HEK293 (cell line): ENCODE data around the gene FUT8.

ENCODE experiments used
- CTCF ChIA-PET: fragments of 350-600 bp; formaldehyde crosslinking; extraction: SDS; loops from one replicate; lab custom pipeline; 2021; ENCODE audit warnings: antibody characterized with exemption; lab: Yijun Ruan, JAX
- POLR2A ChIA-PET: fragments of 300-600 bp; formaldehyde crosslinking; extraction: SDS; loops from one replicate; lab custom pipeline; 2020; ENCODE audit warnings: antibody characterized with exemption, inconsistent platforms; lab: Yijun Ruan, JAX
- H3K27ac ChIP-seq: fragments of 200-500 bp; sonication (Bioruptor generic); 2 replicates; pipeline ENCODE4 v1.5.1; 2014; ENCODE audit warnings: low read depth, low read length, control low read depth, inconsistent platforms; ENCODE audit errors: extremely low read depth
- H3K36me3 ChIP-seq, 2 experiments: fragments of 200-500 bp in 1 of 2; sonication (Bioruptor generic) in 1 of 2; 1 replicate in 1 of 2; 2 replicates in 1 of 2; pipeline ENCODE4 v1.5.1; 2014 to 2017; ENCODE audit warnings: inconsistent platforms in 2 of 2, low read length in 2 of 2; ENCODE audit not compliant: control insufficient read depth in 2 of 2, insufficient read depth in 1 of 2
- H3K4me1 ChIP-seq: fragments of 200-500 bp; sonication (Bioruptor generic); 2 replicates; pipeline ENCODE4 v1.5.1; 2014; ENCODE audit warnings: mild to moderate bottlenecking, low read length, inconsistent platforms; ENCODE audit not compliant: control insufficient read depth, insufficient read depth
- H3K4me3 ChIP-seq: 2 replicates; pipeline ENCODE4 v1.5.1; 2011; ENCODE audit warnings: low read depth, mild to moderate bottlenecking, control low read depth, low read length, moderate library complexity
- H3K9me3 ChIP-seq: fragments of 200-500 bp; sonication (Bioruptor generic); 2 replicates; pipeline ENCODE4 v1.5.1; 2014; ENCODE audit warnings: low read depth, low read length, inconsistent platforms; ENCODE audit not compliant: control insufficient read depth, insufficient read depth
- GLIS2 ChIP-seq: fragments of 450-650 bp; formaldehyde crosslinking; IDR thresholded peaks from 2 replicates; pipeline ENCODE4 v1.5.1; 2016; ENCODE audit warnings: missing biosample characterization, missing genetic modification characterization
- KLF1 ChIP-seq: fragments of 450-650 bp; formaldehyde crosslinking; IDR thresholded peaks from 2 replicates; pipeline ENCODE4 v1.5.1; 2016; ENCODE audit warnings: missing biosample characterization, missing genetic modification characterization
- KLF9 ChIP-seq: fragments of 450-650 bp; formaldehyde crosslinking; IDR thresholded peaks from 2 replicates; pipeline ENCODE4 v1.5.1; 2016; ENCODE audit warnings: missing biosample characterization, missing genetic modification characterization, low read depth
- TRIM28 ChIP-seq: IDR thresholded peaks from 2 replicates; pipeline ENCODE4 v1.6.1; 2011; ENCODE audit warnings: low read length, control low read depth, borderline replicate concordance
- ZBTB10 ChIP-seq: fragments of 450-650 bp; formaldehyde crosslinking; IDR thresholded peaks from 2 replicates; pipeline ENCODE4 v1.5.1; 2016; ENCODE audit warnings: missing biosample characterization, missing genetic modification characterization
- ZBTB11 ChIP-seq: fragments of 450-650 bp; formaldehyde crosslinking; conservative IDR thresholded peaks from 2 replicates; pipeline ENCODE4 v1.5.1; 2016; ENCODE audit warnings: low read depth, missing biosample characterization, missing genetic modification characterization
- ZBTB21 ChIP-seq: fragments of 450-650 bp; formaldehyde crosslinking; IDR thresholded peaks from 2 replicates; pipeline ENCODE4 v1.5.1; 2017; ENCODE audit warnings: missing biosample characterization, missing genetic modification characterization
- ZNF121 ChIP-seq: fragments of 450-650 bp; formaldehyde crosslinking; IDR thresholded peaks from 2 replicates; pipeline ENCODE4 v1.5.1; 2016; ENCODE audit warnings: missing biosample characterization, missing genetic modification characterization
- ZNF16 ChIP-seq: fragments of 450-650 bp; formaldehyde crosslinking; IDR thresholded peaks from 2 replicates; pipeline ENCODE4 v1.5.1; 2016; ENCODE audit warnings: low read depth, missing biosample characterization, missing genetic modification characterization
- ZNF19 ChIP-seq: fragments of 450-650 bp; formaldehyde crosslinking; IDR thresholded peaks from 2 replicates; pipeline ENCODE4; 2016; ENCODE audit warnings: missing biosample characterization, missing genetic modification characterization, low read depth
- ZNF211 ChIP-seq: fragments of 450-650 bp; formaldehyde crosslinking; IDR thresholded peaks from 2 replicates; pipeline ENCODE4 v1.5.1; 2016; ENCODE audit warnings: low read depth, missing biosample characterization, missing genetic modification characterization
- ZNF24 ChIP-seq: fragments of 450-650 bp; formaldehyde crosslinking; IDR thresholded peaks from 2 replicates; pipeline ENCODE4 v1.5.1; 2016; ENCODE audit warnings: missing biosample characterization, missing genetic modification characterization
- ZNF324 ChIP-seq: fragments of 450-650 bp; formaldehyde crosslinking; IDR thresholded peaks from 2 replicates; pipeline ENCODE4 v1.5.1; 2016; ENCODE audit warnings: missing biosample characterization, missing genetic modification characterization
- ZNF341 ChIP-seq: fragments of 450-650 bp; formaldehyde crosslinking; IDR thresholded peaks from 2 replicates; pipeline ENCODE4; 2016; ENCODE audit warnings: low read depth, missing biosample characterization, missing genetic modification characterization
- ZNF362 ChIP-seq: fragments of 450-650 bp; formaldehyde crosslinking; IDR thresholded peaks from 2 replicates; pipeline ENCODE4 v1.5.1; 2016; ENCODE audit warnings: missing biosample characterization, missing genetic modification characterization
- ZNF366 ChIP-seq: fragments of 450-650 bp; formaldehyde crosslinking; conservative IDR thresholded peaks from 2 replicates; pipeline ENCODE4 v1.5.1; 2016; ENCODE audit warnings: missing biosample characterization, missing genetic modification characterization
- ZNF37A ChIP-seq: fragments of 450-650 bp; IDR thresholded peaks from 2 replicates; pipeline ENCODE4 v1.5.1; 2018; ENCODE audit warnings: missing biosample characterization, missing genetic modification characterization
- ZNF404 ChIP-seq: fragments of 450-650 bp; formaldehyde crosslinking; IDR thresholded peaks from 2 replicates; pipeline ENCODE4 v1.5.1; 2017; ENCODE audit warnings: missing biosample characterization, missing genetic modification characterization
- ZNF585B ChIP-seq: fragments of 450-650 bp; formaldehyde crosslinking; IDR thresholded peaks from 2 replicates; pipeline ENCODE4 v1.5.1; 2016; ENCODE audit warnings: missing biosample characterization, missing genetic modification characterization
- ZNF623 ChIP-seq: fragments of 450-650 bp; formaldehyde crosslinking; IDR thresholded peaks from 2 replicates; pipeline ENCODE4 v1.5.1; 2016; ENCODE audit warnings: missing biosample characterization, missing genetic modification characterization
- ZNF624 ChIP-seq: fragments of 450-650 bp; formaldehyde crosslinking; IDR thresholded peaks from 2 replicates; pipeline ENCODE4 v1.5.1; 2017; ENCODE audit warnings: missing biosample characterization, missing genetic modification characterization
- ZNF677 ChIP-seq: fragments of 450-650 bp; IDR thresholded peaks from 2 replicates; pipeline ENCODE4 v1.5.0; 2018; ENCODE audit warnings: missing biosample characterization, mild to moderate bottlenecking, missing genetic modification characterization, moderate library complexity
- ZNF707 ChIP-seq: fragments of 450-650 bp; formaldehyde crosslinking; IDR thresholded peaks from 2 replicates; pipeline ENCODE4 v1.5.1; 2016; ENCODE audit warnings: missing biosample characterization, missing genetic modification characterization
- ZNF76 ChIP-seq: fragments of 450-650 bp; formaldehyde crosslinking; IDR thresholded peaks from 2 replicates; pipeline ENCODE4; 2016; ENCODE audit warnings: low read depth, missing biosample characterization, missing genetic modification characterization, borderline replicate concordance
- ZNF768 ChIP-seq: fragments of 450-650 bp; formaldehyde crosslinking; IDR thresholded peaks from 2 replicates; pipeline ENCODE4 v1.5.1; 2018; ENCODE audit warnings: missing biosample characterization, mild to moderate bottlenecking, missing genetic modification characterization
- ZNF837 ChIP-seq: fragments of 450-650 bp; formaldehyde crosslinking; IDR thresholded peaks from 2 replicates; pipeline ENCODE4 v1.5.1; 2016; ENCODE audit warnings: missing biosample characterization, missing genetic modification characterization
- ZNF843 ChIP-seq: fragments of 450-650 bp; formaldehyde crosslinking; IDR thresholded peaks from 2 replicates; pipeline ENCODE4 v1.5.1; 2016; ENCODE audit warnings: missing biosample characterization, missing genetic modification characterization
- TF ChIP-seq, protein P1 (sequence below): fragments of 450-650 bp; formaldehyde crosslinking; IDR thresholded peaks from 2 replicates; pipeline ENCODE4 v1.5.1; 2016; ENCODE audit warnings: missing biosample characterization, missing genetic modification characterization
- TF ChIP-seq, protein P2 (sequence below): fragments of 450-650 bp; formaldehyde crosslinking; IDR thresholded peaks from 2 replicates; pipeline ENCODE4; 2016; ENCODE audit warnings: missing biosample characterization, missing genetic modification characterization

FUT8 gene

DNA sequence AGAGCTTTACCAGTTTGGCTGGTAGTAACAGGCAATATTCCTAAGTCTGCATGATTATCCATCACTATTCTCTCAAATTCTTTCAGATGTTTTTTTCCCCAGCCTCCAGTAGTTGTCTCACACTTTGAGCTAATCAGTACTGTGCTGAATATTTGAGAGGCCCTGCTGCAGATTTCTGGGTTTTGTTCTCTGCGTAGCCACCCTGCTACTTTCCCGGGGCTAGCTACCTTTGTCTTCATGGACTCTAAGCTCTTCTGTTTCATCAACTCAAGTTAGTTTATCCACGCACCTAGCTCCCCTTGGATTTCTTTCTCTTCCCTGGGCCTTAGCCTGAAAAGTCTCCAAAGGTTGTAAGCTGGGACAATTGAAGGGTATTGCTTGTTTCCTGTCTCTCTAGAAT lies 73.0 kb downstream of the FUT8 start:
- ChIA-PET CTCF (no interaction called here), POLR2A (no interaction called here)
- H3K27ac ChIP-seq: no peak overlapping the region
- TF ChIP-seq TRIM28: no peak
- no peak for TF ChIP-seq ZNF404
- TF ChIP-seq KLF9 (tag by site-specific recombination): no peak
- no peak for TF ChIP-seq ZNF768 (tag by site-specific recombination)
- TF ChIP-seq ZNF324 (tag by site-specific recombination): no peak
- TF ChIP-seq ZBTB21: no peak
- no peak for TF ChIP-seq ZBTB11 (tag by site-specific recombination)
- TF ChIP-seq ZNF585B (tag by site-specific recombination): no peak
- no peak for TF ChIP-seq ZNF624 (tag by site-specific recombination)
- TF ChIP-seq ZNF362: no peak
- TF ChIP-seq ZNF707 (tag by site-specific recombination): no peak
- no peak for TF ChIP-seq ZNF843 (tag by site-specific recombination)
- TF ChIP-seq ZNF19 (tag by site-specific recombination): no peak
- no peak for TF ChIP-seq ZNF211
- TF ChIP-seq, protein P1, sequence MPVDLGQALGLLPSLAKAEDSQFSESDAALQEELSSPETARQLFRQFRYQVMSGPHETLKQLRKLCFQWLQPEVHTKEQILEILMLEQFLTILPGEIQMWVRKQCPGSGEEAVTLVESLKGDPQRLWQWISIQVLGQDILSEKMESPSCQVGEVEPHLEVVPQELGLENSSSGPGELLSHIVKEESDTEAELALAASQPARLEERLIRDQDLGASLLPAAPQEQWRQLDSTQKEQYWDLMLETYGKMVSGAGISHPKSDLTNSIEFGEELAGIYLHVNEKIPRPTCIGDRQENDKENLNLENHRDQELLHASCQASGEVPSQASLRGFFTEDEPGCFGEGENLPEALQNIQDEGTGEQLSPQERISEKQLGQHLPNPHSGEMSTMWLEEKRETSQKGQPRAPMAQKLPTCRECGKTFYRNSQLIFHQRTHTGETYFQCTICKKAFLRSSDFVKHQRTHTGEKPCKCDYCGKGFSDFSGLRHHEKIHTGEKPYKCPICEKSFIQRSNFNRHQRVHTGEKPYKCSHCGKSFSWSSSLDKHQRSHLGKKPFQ (tag by site-specific recombination): no peak
- TF ChIP-seq ZNF623 (tag by site-specific recombination): no peak
- H3K4me1 ChIP-seq: peaks cover 4% of the 10 kb centered on the region; the same call in 1 of the 2 replicates
- no peaks in the 10 kb centered on the region for H3K36me3 ChIP-seq
- no peak overlapping the region for H3K4me3 ChIP-seq
- H3K9me3 ChIP-seq: no peaks in the 10 kb centered on the region

- peaks cover 4% of the 10 kb centered on the region; the same call in 1 of the 2 replicates for H3K4me1 ChIP-seq
- H3K9me3 ChIP-seq: no peaks in the 10 kb centered on the region
- H3K36me3 ChIP-seq: no peaks in the 10 kb centered on the region
- H3K4me3 ChIP-seq: no peak overlapping the region
- H3K27ac ChIP-seq: no peak overlapping the region
- POLR2A ChIA-PET: no interaction called here
- CTCF ChIA-PET: interaction anchor here (0.7 kb wide), 1 partner anchor 225 kb away, joined by 3 read pairs; no protein-coding TSS in a partner anchor
- TF ChIP-seq ZNF341: no peak
- no peak for TF ChIP-seq GLIS2
- no peak for TF ChIP-seq ZNF366 (tag by site-specific recombination)
- TF ChIP-seq, protein P2, sequence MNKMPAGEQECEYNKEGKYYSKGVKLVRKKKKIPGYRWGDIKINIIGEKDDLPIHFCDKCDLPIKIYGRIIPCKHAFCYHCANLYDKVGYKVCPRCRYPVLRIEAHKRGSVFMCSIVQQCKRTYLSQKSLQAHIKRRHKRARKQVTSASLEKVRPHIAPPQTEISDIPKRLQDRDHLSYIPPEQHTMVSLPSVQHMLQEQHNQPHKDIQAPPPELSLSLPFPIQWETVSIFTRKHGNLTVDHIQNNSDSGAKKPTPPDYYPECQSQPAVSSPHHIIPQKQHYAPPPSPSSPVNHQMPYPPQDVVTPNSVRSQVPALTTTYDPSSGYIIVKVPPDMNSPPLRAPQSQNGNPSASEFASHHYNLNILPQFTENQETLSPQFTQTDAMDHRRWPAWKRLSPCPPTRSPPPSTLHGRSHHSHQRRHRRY (tag by site-specific recombination): no peak
- TF ChIP-seq ZNF16: no peak
- no peak for TF ChIP-seq ZNF677 (tag by site-specific recombination)
- no peak for TF ChIP-seq KLF1
- TF ChIP-seq ZNF37A (tag by site-specific recombination): no peak
- no peak for TF ChIP-seq ZNF76 (tag by site-specific recombination)
- no peak for TF ChIP-seq ZNF121 (tag by site-specific recombination)
- TF ChIP-seq ZBTB10 (tag by site-specific recombination): no peak
- TF ChIP-seq ZNF24 (tag by site-specific recombination): no peak
- TF ChIP-seq ZNF837 (tag by site-specific recombination): no peak
Measured at GRCh38 chr14:65486863-65487262, 74.3 kb downstream of the FUT8 start.
